HAP-1 (cell line): ENCODE measurements around the gene GYG2.

Experiments
- DNase-seq, 2 experiments: peaks; one replicate each; pipeline ENCODE4 v3.0.0-alpha.2; 2016 to 2020; ENCODE audit warnings: low spot score in 2 of 2
- H3K27me3 ChIP-seq: fragments of 250-450 bp; sonication (Bioruptor Pico); 2 replicates; pipeline ENCODE4 v1.5.1; 2020; ENCODE audit warnings: low read depth, mild to moderate bottlenecking, moderate library complexity
- H3K36me3 ChIP-seq: fragments of 250-450 bp; sonication (Bioruptor Pico); replicated peaks from 2 replicates; pipeline ENCODE4 v1.5.1; 2020; ENCODE audit warnings: mild to moderate bottlenecking
- H3K4me1 ChIP-seq: fragments of 250-450 bp; sonication (Bioruptor Pico); 2 replicates; pipeline ENCODE4 v1.5.1; 2020; ENCODE audit warnings: mild to moderate bottlenecking
- H3K4me3 ChIP-seq: fragments of 250-450 bp; sonication (Bioruptor Pico); 2 replicates; pipeline ENCODE4 v1.5.1; 2020; ENCODE audit warnings: mild to moderate bottlenecking, moderate library complexity
- H3K9me3 ChIP-seq: fragments of 250-450 bp; sonication (Bioruptor Pico); 2 replicates; pipeline ENCODE4 v1.5.1; 2020; ENCODE audit warnings: mild to moderate bottlenecking, moderate library complexity
- in situ Hi-C: fragments of 300-500 bp; cut with MboI; formaldehyde crosslinking; loops from 3 replicates; pipeline ENCODE4 v1.14.3; 2020; ENCODE audit warnings: low sequenced_read_pairs, inconsistent platforms, mixed read lengths

The GYG2 gene

GRCh38 chrX:2824886-2825285 lies 3.8 kb upstream of the GYG2 start:
- Histone ChIP-seq H3K9me3 (no peaks in the 10 kb centered on the region), H3K27me3 (no peaks in the 10 kb centered on the region), H3K4me1 (no peaks in the 10 kb centered on the region), H3K36me3 (no peaks in the 10 kb centered on the region), H3K4me3 (no peak overlapping the region)
- DNase-seq, result no peak
- in situ Hi-C loops, result loop anchor here (10.0 to 25.0 kb wide), 3 partner anchors 180 to 1363 kb away; partner anchors contain the start of gene ASMTL

DNA sequence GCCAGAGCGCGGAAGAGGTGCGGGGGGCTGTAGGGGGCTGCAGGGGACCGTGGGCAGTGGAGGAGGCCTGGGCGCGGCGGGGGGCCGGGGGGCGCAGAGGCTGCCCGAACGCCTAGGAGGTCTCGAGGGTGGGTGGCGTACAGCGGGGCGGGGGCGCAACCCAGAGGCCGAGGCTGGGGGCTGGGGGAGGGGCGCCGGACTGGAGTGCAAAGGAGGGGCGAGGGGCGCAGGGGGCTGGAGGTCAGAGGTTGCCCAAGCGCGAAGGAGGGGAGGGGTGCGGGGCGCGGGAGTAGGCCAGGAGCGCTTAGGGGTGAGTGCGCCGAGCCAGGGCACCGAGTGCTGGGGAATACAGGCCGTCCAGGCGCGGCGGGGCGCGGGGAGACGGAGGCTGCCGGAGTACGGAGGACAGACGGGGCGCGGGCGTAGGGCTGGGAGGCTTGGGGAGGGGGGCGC lies 255 bp downstream of the GYG2 start:
- in situ Hi-C loops, result loop anchor here (10.0 kb wide), 2 partner anchors 184 to 1174 kb away; no protein-coding TSS in a partner anchor
- H3K4me1 ChIP-seq, result no peaks in the 10 kb centered on the region
- H3K4me3 ChIP-seq, result peak overlapping the region; percentile 46
- no peaks in the 10 kb centered on the region for H3K9me3 ChIP-seq
- no peaks in the 10 kb centered on the region; the same call in 1 of the 2 replicates for H3K36me3 ChIP-seq
- DNase-seq, result peak in 1 of 2 experiments; percentile 44
- H3K27me3 ChIP-seq, result no peaks in the 10 kb centered on the region

DNA sequence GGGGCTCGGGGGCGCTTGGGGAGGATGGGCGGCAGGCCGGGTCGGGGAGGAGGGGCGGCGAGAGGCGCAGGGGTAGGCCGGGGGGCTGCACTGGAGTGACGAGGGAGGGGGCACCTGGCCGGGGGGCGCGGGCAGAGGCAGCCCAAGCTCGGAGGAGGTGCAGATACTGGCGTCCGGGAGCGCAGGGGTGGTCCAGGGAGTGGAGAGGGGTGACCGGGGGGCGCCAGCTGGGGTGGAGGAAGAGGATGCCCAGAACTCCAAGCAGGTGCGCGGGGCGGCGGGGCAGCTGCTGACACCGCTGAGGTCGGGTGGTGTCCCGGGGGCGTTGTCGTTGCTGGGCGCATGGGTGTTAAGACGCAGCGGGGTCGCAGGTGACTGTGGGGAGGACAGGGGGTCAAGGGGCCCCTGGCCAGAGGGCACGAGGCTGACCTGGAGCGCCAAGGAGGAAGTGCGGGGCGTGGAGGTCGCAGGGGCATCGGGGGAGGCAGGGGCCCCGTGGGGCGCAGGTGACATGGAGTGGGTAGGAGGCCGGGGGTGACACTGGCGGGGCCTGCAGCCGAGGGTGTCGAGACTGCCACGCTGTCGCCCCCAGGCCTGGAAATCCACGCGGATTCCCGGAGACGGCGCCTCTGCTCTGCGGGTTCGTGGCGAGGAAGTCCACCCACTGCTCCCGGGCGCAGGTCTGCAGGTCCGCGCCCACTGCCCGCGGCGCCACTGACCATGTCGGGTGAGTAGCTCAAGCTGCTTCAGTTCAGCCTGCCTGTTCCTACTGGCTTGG lies 928 bp downstream of the GYG2 start:
- H3K4me3 ChIP-seq, result peak overlapping the region; percentile 46
- in situ Hi-C loops, result loop anchor here (10.0 kb wide), 2 partner anchors 185 to 1175 kb away; no protein-coding TSS in a partner anchor
- no peaks in the 10 kb centered on the region for H3K9me3 ChIP-seq
- H3K36me3 ChIP-seq, result no peaks in the 10 kb centered on the region; the same call in 1 of the 2 replicates
- H3K4me1 ChIP-seq, result no peaks in the 10 kb centered on the region
- H3K27me3 ChIP-seq, result no peaks in the 10 kb centered on the region
- DNase-seq, result no peak

GRCh38 chrX:2831471-2832228 lies 2.9 kb downstream of the GYG2 start:
- H3K4me1 ChIP-seq, result no peaks in the 10 kb centered on the region
- H3K36me3 ChIP-seq, result no peaks in the 10 kb centered on the region; the same call in 1 of the 2 replicates
- H3K9me3 ChIP-seq, result no peaks in the 10 kb centered on the region
- DNase-seq, result no peak
- in situ Hi-C loops, result no loop called here
- H3K27me3 ChIP-seq, result no peaks in the 10 kb centered on the region
- no peak overlapping the region for H3K4me3 ChIP-seq

- in situ Hi-C loops, result no loop called here
- Histone ChIP-seq H3K9me3 (0 out of 2 replicates have a peak, but pooled peaks cover 2% of the 10 kb centered on the region), H3K36me3 (no peaks in the 10 kb centered on the region), H3K4me1 (no peaks in the 10 kb centered on the region), H3K27me3 (no peaks in the 10 kb centered on the region), H3K4me3 (no peak overlapping the region)
- no peak for DNase-seq
Measured at GRCh38 chrX:2837961-2838360, 9.2 kb downstream of the GYG2 start.

DNA sequence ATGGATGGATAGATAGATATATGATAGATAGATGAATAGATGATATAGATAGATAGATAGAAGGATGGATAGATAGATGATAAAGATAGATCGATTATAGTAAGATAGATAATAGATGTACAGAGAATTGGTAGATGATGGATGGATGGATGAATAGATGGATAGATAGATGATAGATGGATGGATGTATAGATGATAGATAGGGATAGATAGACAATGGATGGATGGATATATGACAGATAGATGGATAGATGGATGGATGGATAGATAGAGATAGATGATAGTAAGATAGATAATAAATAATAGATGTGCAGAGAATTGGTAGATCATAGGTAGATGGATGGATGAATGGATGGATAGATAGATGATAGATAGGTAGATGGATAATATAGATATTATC lies 12.2 kb downstream of the GYG2 start:
- Histone ChIP-seq H3K9me3 (0 out of 2 replicates have a peak, but pooled peaks cover 2% of the 10 kb centered on the region), H3K36me3 (0 out of 2 replicates have a peak, but pooled peaks cover 2% of the 10 kb centered on the region), H3K27me3 (no peaks in the 10 kb centered on the region), H3K4me1 (no peaks in the 10 kb centered on the region), H3K4me3 (no peak overlapping the region)
- in situ Hi-C loops, result no loop called here
- DNase-seq, result no peak

DNA sequence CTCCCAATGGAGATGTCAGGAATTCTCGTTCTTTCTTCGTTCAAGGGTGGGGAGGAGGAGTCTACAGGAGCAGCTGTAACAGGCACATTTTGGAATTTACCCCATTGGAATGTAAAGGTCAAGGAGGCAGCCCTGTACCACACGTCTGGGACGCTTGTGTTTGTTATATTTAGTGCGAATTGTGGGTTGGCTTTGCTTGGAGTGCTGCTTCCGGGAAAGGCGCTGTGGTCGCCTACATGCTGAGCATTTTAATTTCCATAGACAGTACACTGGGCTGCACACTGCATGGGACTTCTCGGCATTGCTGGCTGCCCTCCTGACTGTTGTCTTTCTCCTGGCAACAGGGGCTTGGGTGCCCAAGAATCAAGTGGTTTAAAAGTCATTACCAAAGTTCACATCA lies 12.8 kb downstream of the GYG2 start:
- Histone ChIP-seq H3K27me3 (no peaks in the 10 kb centered on the region), H3K4me1 (no peaks in the 10 kb centered on the region), H3K4me3 (no peak overlapping the region), H3K9me3 (0 out of 2 replicates have a peak, but pooled peaks cover 2% of the 10 kb centered on the region), H3K36me3 (0 out of 2 replicates have a peak, but pooled peaks cover 2% of the 10 kb centered on the region)
- in situ Hi-C loops, result no loop called here
- no peak for DNase-seq

DNA sequence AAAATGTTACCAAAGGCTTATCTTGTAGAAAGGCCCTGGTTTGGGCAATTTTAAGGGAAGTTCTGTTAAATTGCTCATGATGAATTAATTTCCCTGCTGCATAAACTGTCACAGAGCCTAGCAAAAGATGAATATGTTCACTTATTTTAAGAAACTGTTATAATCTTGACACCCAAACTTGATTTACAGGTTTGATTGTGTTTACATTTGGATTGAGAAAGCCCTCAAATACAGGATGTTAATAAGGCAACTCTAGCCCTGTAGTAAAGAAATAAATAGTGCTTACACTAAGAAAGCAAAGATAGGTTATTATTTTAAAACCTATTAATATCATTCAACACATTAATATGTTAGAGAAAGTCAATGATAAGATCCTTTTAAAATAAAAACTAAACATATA lies 18.3 kb downstream of the GYG2 start:
- Histone ChIP-seq H3K9me3 (no peaks in the 10 kb centered on the region), H3K36me3 (peaks cover 2% of the 10 kb centered on the region; the same call in 1 of the 2 replicates), H3K4me1 (peaks cover 7% of the 10 kb centered on the region; the same call in 1 of the 2 replicates), H3K4me3 (no peak overlapping the region), H3K27me3 (no peaks in the 10 kb centered on the region)
- DNase-seq, result no peak
- in situ Hi-C loops, result no loop called here

GRCh38 chrX:2848871-2849301 lies 20.2 kb downstream of the GYG2 start:
- Histone ChIP-seq H3K9me3 (no peaks in the 10 kb centered on the region), H3K36me3 (no peaks in the 10 kb centered on the region; the same call in 1 of the 2 replicates), H3K27me3 (no peaks in the 10 kb centered on the region), H3K4me1 (peaks cover 7% of the 10 kb centered on the region; the same call in 1 of the 2 replicates), H3K4me3 (no peak overlapping the region)
- no peak for DNase-seq
- in situ Hi-C loops, result no loop called here

DNA sequence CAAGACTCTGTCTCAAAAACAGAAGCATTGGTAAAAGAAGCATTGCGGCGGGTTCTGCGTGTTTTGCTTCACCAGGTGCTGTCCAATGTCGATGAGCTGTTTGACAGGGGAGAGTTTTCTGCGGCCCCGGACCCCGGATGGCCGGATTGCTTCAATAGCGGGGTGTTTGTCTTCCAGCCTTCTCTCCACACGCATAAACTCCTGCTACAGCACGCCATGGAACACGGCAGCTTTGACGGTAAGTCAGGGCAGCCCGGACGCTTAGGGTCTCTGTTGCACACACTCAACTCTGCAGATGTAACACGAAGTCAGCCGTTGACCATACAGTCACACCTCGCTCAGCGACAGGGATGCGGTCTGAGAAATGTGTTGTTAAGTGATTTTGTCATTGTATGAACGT lies 26.2 kb downstream of the GYG2 start:
- Histone ChIP-seq H3K36me3 (peaks cover 7% of the 10 kb centered on the region; the same call in 1 of the 2 replicates), H3K4me3 (no peak overlapping the region), H3K9me3 (no peaks in the 10 kb centered on the region), H3K27me3 (no peaks in the 10 kb centered on the region), H3K4me1 (no peaks in the 10 kb centered on the region)
- in situ Hi-C loops, result no loop called here
- no peak for DNase-seq

DNA sequence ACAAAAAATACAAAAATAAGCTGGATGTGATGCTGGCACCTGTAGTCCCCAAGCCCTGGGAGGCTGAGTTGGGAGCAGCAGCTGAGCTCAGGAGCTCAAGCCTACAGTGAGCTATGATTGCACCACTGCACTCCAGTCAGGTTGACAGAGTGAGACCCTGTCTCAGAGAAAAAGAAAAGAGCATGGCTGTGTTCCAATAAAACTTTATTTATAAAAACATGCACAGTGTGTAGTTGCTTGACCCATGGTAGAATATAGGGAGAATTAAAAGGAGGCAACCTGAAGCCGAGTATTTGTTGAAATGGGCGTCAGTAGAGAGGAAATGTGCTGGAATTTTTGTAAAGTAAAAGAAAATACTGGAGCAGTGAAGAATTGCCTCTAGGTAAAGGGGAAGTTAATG lies 27.0 kb downstream of the GYG2 start:
- H3K36me3 ChIP-seq, result peaks cover 7% of the 10 kb centered on the region
- H3K27me3 ChIP-seq, result no peaks in the 10 kb centered on the region
- H3K4me1 ChIP-seq, result no peaks in the 10 kb centered on the region
- in situ Hi-C loops, result no loop called here
- no peak overlapping the region for H3K4me3 ChIP-seq
- H3K9me3 ChIP-seq, result no peaks in the 10 kb centered on the region
- no peak for DNase-seq

- no peak for DNase-seq
- Histone ChIP-seq H3K4me1 (no peaks in the 10 kb centered on the region), H3K9me3 (no peaks in the 10 kb centered on the region), H3K27me3 (no peaks in the 10 kb centered on the region), H3K4me3 (no peak overlapping the region), H3K36me3 (peaks cover 24% of the 10 kb centered on the region)
- in situ Hi-C loops, result no loop called here
Measured at GRCh38 chrX:2857566-2857965, 28.8 kb downstream of the GYG2 start.

DNA sequence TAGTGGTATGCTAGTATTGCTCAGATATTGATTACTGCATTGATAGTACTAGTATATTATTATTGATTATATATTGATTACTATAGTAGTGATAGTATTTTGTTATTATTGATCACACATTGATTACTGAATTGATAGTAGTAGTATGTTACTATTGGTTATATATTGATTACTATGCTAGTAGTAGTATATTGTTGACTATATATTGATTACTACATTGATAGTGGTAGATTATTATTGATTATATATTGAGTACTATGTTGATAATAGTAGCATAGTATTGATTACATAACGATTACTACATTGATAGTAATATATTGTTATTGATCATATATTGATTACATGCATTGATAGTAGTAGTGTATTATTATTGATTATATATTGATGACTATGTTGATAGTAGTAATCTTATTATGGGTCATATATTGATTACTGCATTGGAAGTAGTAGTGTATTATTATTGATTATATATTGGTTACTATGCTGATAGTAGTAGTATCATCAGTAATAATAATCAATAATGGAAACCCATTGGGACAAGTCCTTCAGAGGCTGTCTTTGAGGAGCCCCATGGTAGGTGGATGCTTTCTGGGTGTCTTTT lies 30.6 kb downstream of the GYG2 start:
- no peaks in the 10 kb centered on the region for H3K27me3 ChIP-seq
- peaks cover 24% of the 10 kb centered on the region for H3K36me3 ChIP-seq
- no peak for DNase-seq

More for the DNA sequence above, 30.6 kb downstream of the GYG2 start:
- in situ Hi-C loops, result no loop called here
- H3K9me3 ChIP-seq, result no peaks in the 10 kb centered on the region
- H3K4me1 ChIP-seq, result no peaks in the 10 kb centered on the region
- no peak overlapping the region for H3K4me3 ChIP-seq
